GM19455 (cell line): ENCODE measurements around the gene GREB1L.

Experiments used
- ATAC-seq: cut with Tn5 transposase; IDR thresholded peaks from one replicate; pipeline ENCODE4 v1.9.1; 2021; ENCODE audit not compliant: unreplicated experiment

Gene GREB1L

DNA sequence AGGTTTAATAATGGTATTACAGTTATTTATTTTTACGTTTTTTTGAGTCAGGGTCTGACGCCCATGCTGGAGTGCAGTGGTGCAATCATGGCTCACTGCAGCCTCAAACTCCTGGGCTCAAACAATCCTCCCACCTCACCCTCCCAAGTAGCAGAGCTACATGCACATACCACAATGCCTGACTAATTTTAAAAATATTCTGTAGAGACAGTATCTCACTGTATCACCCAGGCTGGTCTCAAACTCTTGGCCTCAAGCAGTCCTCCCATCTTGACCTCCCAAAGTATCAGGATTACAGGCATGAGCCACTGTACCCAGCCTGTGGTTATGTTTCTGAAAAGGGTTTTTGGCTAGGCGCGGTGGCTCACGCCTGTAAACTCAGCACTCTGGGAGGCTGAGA lies 237.7 kb downstream of the GREB1L start:
- ATAC-seq: no peak

DNA sequence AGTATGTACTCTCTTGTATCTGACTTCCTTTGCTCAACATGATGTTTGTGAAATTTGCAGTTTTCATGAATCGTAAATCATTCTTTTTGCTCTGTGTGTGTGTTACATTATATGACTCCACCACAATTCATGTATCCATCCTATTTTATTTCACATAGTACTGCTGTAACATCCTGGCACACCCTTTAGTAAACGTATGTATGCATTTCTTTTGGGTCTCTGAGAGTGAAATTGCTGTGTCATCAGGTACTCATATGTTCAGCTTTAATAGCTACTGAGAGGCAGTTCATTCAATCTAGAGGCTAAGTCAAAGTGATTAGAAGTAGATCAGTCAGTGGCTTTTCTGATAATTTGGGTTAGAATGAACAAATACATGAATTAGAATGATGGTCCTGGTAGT lies 239.7 kb downstream of the GREB1L start:
- ATAC-seq: no peak

DNA sequence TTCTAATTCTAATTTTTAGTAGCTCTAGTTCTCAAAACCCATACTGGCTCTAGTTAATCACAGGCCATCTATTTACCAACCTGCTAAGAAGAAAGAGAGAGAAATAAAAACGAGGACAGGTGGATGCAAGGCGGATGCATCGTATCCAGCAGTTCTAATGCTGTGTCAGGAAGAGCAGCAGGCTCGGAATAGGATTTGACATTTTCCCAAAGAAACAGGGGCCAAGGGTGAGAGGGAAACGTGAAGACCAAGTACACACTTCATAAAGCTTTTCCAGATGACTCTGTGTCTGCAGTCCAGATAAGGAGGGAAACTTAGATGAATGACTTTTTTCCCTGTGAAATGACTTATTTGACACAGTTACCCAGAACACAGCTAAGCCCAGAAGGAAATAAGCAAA lies 241.0 kb downstream of the GREB1L start:
- no peak for ATAC-seq

- ATAC-seq: no peak
Measured at GRCh38 chr18:21484851-21485636, 243.0 kb downstream of the GREB1L start.

DNA sequence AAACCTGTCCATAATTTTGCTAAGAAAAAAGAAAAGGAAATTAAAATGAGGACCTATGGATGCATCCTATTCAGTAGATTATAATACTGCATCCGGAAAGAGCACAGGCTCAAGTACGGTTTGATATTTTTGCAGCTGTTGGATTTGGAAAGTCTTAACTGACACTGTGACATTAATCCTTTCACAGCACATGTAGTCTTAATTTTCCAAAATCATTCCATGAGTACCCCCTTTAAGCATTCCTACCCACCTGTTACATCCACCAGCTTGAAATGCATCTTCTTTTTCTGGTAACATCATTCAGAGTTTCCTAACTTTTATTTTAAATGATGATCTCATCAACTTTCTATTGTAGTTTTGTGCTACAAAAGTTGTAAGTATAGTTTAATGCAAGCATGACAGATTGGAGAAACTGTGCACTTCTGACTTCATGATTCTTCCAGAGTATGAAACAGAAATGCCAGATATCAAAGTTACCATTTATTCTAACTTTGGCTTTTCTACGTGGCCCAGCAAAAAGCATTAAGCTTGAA lies 244.9 kb downstream of the GREB1L start:
- no peak for ATAC-seq

DNA sequence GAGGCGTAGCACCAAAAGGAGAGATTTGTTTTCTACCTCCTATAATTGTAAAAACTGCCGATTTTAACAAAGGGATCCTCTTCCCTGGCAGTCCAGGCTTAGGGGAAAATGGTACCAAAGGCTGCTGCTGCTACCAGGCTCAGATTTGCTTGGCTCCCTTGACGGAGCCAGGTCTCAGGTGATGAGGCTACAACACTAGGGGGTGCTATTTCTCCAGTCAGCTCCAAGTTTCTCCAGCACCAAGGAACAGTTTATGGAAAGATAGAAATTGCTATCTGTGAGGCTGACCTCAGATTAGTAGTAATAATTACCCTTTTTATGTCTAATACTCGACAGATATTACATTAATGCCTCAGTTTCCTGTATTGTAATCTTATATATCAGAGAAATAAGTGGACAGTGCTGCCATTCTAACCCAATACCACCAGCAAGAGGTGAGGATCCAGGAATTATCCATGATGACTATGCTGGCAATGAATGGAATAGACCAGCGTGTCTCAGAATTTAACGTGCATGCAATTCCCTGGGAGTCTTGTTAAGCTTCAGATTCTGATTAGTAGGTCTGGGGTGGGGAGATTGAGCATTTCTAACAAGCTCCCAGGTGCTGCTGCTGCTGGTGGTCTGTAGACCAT lies 247.2 kb downstream of the GREB1L start:
- peak; percentile 57 for ATAC-seq

DNA sequence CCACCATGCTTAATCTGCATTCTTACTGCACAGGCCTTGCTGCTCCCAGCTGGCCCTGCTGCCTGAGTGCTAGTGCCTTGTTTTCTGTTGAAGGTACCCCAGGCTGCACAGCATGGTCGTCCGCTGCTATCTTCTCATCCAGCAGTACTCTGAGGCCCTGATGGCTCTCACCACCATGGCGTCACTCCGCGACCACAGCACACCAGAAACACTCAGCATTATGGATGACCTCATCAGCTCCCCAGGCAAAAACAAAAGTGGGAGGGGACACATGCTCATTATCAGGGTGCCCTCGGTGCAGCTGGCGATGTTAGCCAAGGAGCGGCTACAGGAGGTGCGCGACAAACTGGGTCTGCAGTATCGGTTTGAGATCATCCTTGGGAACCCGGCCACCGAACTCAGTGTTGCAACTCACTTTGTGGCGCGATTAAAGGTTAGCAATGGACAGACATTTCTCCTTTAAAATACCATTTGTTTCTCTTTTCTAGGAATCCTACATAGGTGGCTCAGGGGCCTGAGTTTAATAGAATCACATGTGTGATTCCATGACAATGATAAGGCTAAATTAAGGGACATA lies 248.0 kb downstream of the GREB1L start:
- no peak for ATAC-seq

- ATAC-seq: no peak
Measured at GRCh38 chr18:21490748-21491147, 248.7 kb downstream of the GREB1L start.

- no peak for ATAC-seq
Measured at GRCh38 chr18:21496277-21496835, 254.3 kb downstream of the GREB1L start.

GRCh38 chr18:21499997-21500396 lies 258.0 kb downstream of the GREB1L start:
- ATAC-seq: no peak

DNA sequence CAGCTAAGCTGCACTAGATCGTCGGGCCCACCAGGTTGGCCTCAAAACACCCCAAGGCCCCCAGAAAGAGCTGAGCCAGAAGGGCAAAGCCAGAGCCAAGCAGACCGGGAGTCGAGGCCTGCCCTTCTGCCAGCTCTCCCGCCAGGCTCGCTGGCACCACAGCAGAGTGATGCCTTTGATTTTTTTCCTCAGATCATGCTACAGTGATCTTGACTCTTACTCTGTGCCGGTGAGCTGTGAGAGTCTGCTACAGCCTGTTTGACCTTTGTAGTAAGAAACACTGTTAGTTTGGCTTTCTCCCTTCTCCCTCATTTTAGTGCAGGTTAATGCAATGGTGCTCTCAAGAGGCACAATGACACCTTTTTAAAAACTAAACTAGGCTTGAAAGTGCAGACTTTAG lies 260.6 kb downstream of the GREB1L start:
- no peak for ATAC-seq

GRCh38 chr18:21507913-21508701 lies 266.1 kb downstream of the GREB1L start:
- ATAC-seq: no peak

- no peak for ATAC-seq
Measured at GRCh38 chr18:21509062-21509461, 267.0 kb downstream of the GREB1L start.

- ATAC-seq: no peak
Measured at GRCh38 chr18:21513292-21513691, 271.3 kb downstream of the GREB1L start.

GRCh38 chr18:21513741-21514140 lies 271.7 kb downstream of the GREB1L start:
- no peak for ATAC-seq

DNA sequence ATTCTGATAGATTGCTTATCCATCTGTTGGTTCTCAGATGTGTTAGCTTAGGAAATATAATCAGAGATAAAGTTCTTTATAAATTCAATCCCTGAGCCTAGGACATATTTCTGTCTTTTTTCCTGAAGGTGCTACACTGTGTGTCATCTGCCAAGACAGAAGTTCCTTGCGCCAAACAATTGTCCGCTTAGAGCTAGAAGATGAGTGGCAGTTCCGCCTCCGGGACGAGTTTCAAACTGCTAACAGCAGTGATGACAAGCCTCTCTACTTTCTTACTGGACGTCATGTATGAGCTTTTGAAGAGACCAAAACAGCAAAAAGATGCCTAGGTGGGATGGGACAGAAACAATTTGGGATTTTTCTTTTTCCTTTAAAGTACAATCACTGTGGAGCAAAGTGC lies 280.5 kb downstream of the GREB1L start:
- no peak for ATAC-seq

DNA sequence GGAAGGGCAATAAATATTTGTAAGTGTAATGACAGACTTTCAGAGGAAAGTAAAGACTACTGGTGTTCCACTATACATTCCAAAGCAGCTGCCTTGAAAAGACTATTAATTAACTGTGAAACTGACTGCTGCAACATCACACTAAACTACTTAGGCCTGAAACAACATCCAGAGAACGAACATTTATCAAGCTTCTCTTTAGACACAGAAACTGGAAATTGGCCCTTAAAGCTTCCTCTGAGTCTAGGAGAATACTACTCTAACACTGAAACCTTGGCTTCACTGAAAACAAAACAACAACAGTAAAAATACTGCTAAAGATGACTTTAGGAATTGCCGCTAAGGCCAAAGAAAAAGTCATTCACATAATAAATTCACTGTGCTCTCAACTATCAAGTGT lies 283.9 kb downstream of the GREB1L start:
- no peak for ATAC-seq

GRCh38 chr18:21526463-21526862 lies 284.4 kb downstream of the GREB1L start:
- no peak for ATAC-seq

- no peak for ATAC-seq
Measured at GRCh38 chr18:21534327-21534726, 292.3 kb downstream of the GREB1L start.

- ATAC-seq: no peak
Measured at GRCh38 chr18:21538230-21538629, 296.2 kb downstream of the GREB1L start.

DNA sequence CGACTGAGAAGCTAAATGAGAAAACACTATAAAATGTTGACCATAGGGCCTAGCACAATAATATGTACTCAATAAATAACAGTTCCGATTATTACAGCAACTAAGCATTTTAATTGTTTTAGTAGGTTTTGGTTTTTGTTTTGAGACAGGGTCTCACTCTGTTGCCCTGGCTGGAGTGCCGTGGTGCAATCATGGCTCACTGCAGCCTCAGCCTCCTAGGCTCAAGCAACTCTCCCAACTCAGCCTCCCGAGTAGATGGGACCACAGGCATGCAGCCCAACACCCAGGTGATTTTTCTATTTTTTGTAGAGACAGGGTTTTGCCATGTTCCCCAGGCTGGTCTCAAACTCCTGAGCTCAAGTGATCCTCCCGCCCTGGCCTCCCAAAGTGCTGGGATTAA lies 304.4 kb downstream of the GREB1L start:
- no peak for ATAC-seq
